GM13976 (cell line): ENCODE measurements around the gene EXOC4.

ENCODE experiments used
- DNase-seq: peaks from one replicate; pipeline ENCODE4 v3.0.0; 2012; ENCODE audit warnings: low spot score
- in situ Hi-C: fragments of 300-500 bp; cut with MboI; formaldehyde crosslinking; loops from one replicate; pipeline ENCODE4 v1.12.0; 2022; ENCODE audit warnings: low sequenced_read_pairs, mixed read lengths, inconsistent platforms; ENCODE audit not compliant: unreplicated experiment
- TF ChIP-seq, protein P1 (sequence below): IDR thresholded peaks from 2 replicates; pipeline ENCODE4 v1.5.1; 2012; ENCODE audit warnings: borderline replicate concordance, mild to moderate bottlenecking; ENCODE audit not compliant: insufficient read depth; ENCODE audit errors: extremely low read depth, missing control alignments, control extremely low read depth

The EXOC4 gene

GRCh38 chr7:133381965-133382364 lies 129.1 kb downstream of the EXOC4 start:
- in situ Hi-C loops: no loop called here
- TF ChIP-seq, protein P1, sequence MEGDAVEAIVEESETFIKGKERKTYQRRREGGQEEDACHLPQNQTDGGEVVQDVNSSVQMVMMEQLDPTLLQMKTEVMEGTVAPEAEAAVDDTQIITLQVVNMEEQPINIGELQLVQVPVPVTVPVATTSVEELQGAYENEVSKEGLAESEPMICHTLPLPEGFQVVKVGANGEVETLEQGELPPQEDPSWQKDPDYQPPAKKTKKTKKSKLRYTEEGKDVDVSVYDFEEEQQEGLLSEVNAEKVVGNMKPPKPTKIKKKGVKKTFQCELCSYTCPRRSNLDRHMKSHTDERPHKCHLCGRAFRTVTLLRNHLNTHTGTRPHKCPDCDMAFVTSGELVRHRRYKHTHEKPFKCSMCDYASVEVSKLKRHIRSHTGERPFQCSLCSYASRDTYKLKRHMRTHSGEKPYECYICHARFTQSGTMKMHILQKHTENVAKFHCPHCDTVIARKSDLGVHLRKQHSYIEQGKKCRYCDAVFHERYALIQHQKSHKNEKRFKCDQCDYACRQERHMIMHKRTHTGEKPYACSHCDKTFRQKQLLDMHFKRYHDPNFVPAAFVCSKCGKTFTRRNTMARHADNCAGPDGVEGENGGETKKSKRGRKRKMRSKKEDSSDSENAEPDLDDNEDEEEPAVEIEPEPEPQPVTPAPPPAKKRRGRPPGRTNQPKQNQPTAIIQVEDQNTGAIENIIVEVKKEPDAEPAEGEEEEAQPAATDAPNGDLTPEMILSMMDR: no peak
- DNase-seq: no peak

DNA sequence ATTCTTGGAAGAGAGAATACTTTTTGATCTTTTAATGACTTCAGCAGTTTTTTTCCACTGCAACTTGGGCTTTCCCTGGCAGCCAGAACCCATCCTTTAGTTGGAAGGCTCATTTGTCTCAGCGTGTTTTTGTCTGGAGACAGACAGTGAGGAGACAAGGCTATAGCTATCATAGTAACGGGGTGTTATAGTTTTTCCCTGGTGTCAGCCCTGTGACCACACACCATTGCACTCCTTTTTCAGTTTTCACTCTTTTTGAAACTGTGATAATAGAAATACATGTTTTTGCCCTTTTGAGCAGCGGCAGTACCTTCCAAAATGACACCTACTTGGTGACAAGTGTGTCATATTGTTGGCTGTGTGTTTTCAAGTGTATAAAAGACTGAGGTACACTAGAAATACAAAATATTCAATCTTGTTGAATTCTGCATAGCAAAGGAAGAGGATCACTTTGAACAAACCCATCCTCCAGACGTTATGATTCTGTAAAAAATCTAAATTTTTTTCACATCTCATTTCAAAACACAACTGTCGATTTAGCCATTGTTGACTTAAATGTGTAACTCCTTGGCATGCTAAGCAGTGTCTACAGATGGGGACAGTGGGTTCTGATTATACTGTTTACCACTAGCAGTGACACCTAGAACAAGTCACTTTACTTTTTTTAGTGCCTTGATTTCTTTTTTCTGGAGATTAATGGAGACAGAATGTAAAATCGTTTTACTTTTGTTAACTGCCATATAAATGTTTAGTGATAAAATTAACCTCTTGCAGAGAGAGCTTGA lies 130.1 kb downstream of the EXOC4 start:
- TF ChIP-seq, protein P1: no peak
- in situ Hi-C loops: no loop called here
- DNase-seq: no peak

DNA sequence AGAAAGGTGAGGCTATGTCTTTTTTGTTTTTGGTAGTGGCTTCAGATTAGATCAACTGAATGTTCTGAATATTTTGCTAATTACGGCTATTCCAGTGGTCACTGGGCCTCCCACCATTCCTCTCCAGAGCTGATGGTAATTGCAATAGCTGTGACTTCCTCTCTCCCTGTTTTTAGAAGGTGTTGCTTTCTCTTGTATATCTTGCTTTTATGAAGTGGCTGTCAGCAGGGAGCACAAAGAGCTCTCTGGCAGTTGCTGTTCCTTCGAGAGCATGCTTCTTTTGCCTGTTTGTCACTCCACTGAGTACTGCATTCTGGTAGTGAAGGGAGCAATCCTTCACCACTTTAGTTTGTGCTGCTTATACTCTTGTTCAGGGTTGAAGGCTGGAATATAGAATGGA lies 133.3 kb downstream of the EXOC4 start:
- no peak for DNase-seq
- in situ Hi-C loops: no loop called here
- TF ChIP-seq, protein P1: no peak

DNA sequence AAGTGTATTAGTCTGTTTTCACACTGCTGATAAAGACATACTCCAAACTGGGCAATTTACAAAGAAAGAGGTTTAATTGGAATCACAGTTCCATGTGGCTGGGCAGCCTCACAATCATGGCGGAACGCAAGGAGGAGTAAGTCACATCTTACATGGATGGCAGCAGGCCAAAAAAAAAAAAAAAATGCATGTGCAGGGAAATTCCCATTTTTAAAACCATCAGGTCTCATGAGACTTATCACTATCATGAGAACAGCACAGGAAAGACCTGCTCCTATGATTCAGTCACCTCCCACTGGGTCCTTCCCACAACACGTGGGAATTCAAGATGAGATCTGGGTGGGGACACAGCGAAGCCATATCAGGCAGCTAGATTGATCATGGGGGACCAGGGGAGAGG lies 136.8 kb downstream of the EXOC4 start:
- no peak for DNase-seq
- in situ Hi-C loops: no loop called here
- TF ChIP-seq, protein P1: no peak

DNA sequence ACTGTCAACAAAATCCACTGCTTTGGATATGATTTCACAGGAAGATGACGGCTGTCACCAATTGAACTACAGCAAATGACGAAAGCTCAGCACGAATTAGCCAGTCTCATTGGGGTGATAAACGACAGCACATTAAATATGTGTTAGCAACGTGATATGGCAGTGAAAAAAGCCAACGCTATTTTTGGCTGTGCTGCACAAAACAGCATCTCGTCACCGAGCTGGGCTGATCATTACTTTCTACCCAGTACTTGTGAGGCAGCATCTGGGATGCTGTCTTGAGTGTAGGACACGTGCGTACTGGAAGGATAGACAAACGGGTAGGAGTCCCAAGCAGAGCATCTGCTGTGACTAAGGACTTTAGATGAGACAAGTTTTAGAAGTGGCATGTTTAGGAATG lies 138.3 kb downstream of the EXOC4 start:
- in situ Hi-C loops: no loop called here
- no peak for DNase-seq
- TF ChIP-seq, protein P1: no peak

DNA sequence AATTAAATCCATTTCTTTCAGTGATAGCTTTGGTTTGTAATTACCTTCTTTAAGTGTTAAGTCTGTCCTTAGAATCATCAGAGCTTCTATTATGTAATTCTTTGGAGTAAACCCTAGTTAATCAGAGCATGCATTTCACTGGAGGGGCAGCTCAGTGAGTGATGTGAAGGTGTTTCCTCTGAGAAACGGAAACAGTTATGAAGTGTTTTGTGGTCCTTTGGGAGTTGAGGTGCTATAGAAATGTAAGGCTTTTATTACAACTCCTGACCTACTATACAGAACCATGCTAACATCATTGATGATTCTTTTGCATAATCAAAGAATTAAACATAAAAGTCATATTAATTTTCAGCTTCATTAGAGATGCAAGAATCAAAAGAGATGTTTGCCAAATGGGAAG lies 141.5 kb downstream of the EXOC4 start:
- DNase-seq: no peak
- in situ Hi-C loops: no loop called here

More for the DNA sequence above, 141.5 kb downstream of the EXOC4 start:
- TF ChIP-seq, protein P1: no peak
